Naive thymus-derived CD4-positive, alpha-beta T cell (primary cell): Measurements from ENCODE around the gene YAF2. TPM values are rescaled to one million over a fixed set of nuclear protein-coding genes. Genes with fewer than 3 reads are reported as not detected.

ENCODE experiments used
- ATAC-seq: fragments of 150-1000 bp; cut with Tn5 transposase; 2 replicates; pipeline ENCODE4 v1.10.0; 2021; ENCODE audit warnings: mild to moderate bottlenecking, moderate library complexity
- CTCF ChIA-PET: fragments of 350-600 bp; sonication (Branson Sonifier 250); formaldehyde crosslinking; loops from one replicate; lab custom pipeline; 2021; ENCODE audit warnings: antibody characterized with exemption; lab: Charles Lee
- POLR2A ChIA-PET: fragments of 350-600 bp; sonication (Branson Sonifier 250); formaldehyde crosslinking; loops from one replicate; lab custom pipeline; 2021; ENCODE audit warnings: antibody characterized with exemption, inconsistent platforms; lab: Charles Lee
- DNase-seq, 9 donors: peaks; one replicate each; pipeline versions ENCODE4 v3.0.0 to v3.0.0-alpha.2; 2020 to 2022; ENCODE audit warnings: mixed read lengths in 1 of 9
- H3K27ac ChIP-seq: one replicate; pipeline ENCODE4 v1.7.0; 2013; ENCODE audit warnings: mild to moderate bottlenecking, low read depth, low read length, moderate library complexity
- H3K27me3 ChIP-seq, 2 donors: one replicate each; pipeline ENCODE4 v1.7.0; 2013; ENCODE audit warnings: low read length in 2 of 2, mild to moderate bottlenecking in 2 of 2, moderate library complexity in 2 of 2; ENCODE audit not compliant: control insufficient read depth in 2 of 2, insufficient read depth in 2 of 2
- H3K36me3 ChIP-seq, 3 experiments: 1 replicate in 2 of 3; 2 replicates in 1 of 3; pipeline ENCODE4 v1.7.0; 2013; ENCODE audit warnings: low read length in 3 of 3, mild to moderate bottlenecking in 3 of 3, moderate library complexity in 1 of 3; ENCODE audit not compliant: insufficient read depth in 3 of 3, control insufficient read depth in 2 of 3
- H3K4me1 ChIP-seq, 2 donors: one replicate each; pipeline ENCODE4 v1.7.0; 2013; ENCODE audit warnings: low read length in 2 of 2, mild to moderate bottlenecking in 2 of 2, moderate library complexity in 1 of 2; ENCODE audit not compliant: control insufficient read depth in 2 of 2, insufficient read depth in 2 of 2
- H3K4me3 ChIP-seq: 2 replicates; pipeline ENCODE4 v1.7.0; 2013; ENCODE audit warnings: mild to moderate bottlenecking, low read length
- H3K9me3 ChIP-seq, 3 experiments: 1 replicate in 2 of 3; 2 replicates in 1 of 3; pipeline ENCODE4 v1.7.0; 2013; ENCODE audit warnings: low read length in 3 of 3; ENCODE audit not compliant: control insufficient read depth in 2 of 3
- H3K27ac Mint-ChIP-seq, 9 donors: one replicate each; pipeline ENCODE4 v1.8.0; 2020 to 2022; ENCODE audit warnings: mixed read lengths in 9 of 9, mild to moderate bottlenecking in 8 of 9, moderate library complexity in 5 of 9, inconsistent platforms in 2 of 9
- H3K27me3 Mint-ChIP-seq, 5 donors: one replicate each; pipeline ENCODE4 v1.8.0; 2021 to 2022; ENCODE audit warnings: mixed read lengths in 5 of 5, mild to moderate bottlenecking in 1 of 5
- H3K36me3 Mint-ChIP-seq, 5 donors: one replicate each; pipeline ENCODE4 v1.8.0; 2020 to 2022; ENCODE audit warnings: mixed read lengths in 5 of 5, mild to moderate bottlenecking in 3 of 5, inconsistent platforms in 1 of 5
- H3K4me1 Mint-ChIP-seq, 7 donors: one replicate each; pipeline ENCODE4 v1.8.0; 2020 to 2022; ENCODE audit warnings: mixed read lengths in 7 of 7, mild to moderate bottlenecking in 3 of 7, inconsistent platforms in 1 of 7
- H3K4me3 Mint-ChIP-seq, 10 donors: one replicate each; pipeline ENCODE4 v1.8.0; 2020 to 2022; ENCODE audit warnings: mild to moderate bottlenecking in 10 of 10, mixed read lengths in 10 of 10, moderate library complexity in 6 of 10, inconsistent platforms in 2 of 10
- H3K9me3 Mint-ChIP-seq, 11 donors: one replicate each; pipeline ENCODE4 v1.8.0; 2020 to 2022; ENCODE audit warnings: mixed read lengths in 11 of 11, mild to moderate bottlenecking in 4 of 11, inconsistent platforms in 1 of 11, moderate library complexity in 1 of 11
- intact Hi-C, 2 donors: fragments of 100-400 bp; cut with micrococcal nuclease; formaldehyde crosslinking; loops; one replicate each; pipeline ENCODE4 v1.15.1; 2023
- polyA plus RNA-seq, 2 donors: library from polyadenylated mRNA; unstranded; fragments of 300-500 nt; fragmentation: Illumina TruSeq; gene quantifications; one replicate each; pipeline ENCODE4 v1.2.3, GENCODE V29; 2021
- total RNA-seq, 6 experiments: library from RNA in 5 of 6; stranded (reverse) in 5 of 6; gene quantifications; 1 replicate in 5 of 6; 2 replicates in 1 of 6; pipeline ENCODE4 v1.2.3 and lab custom pipeline; 2021 to 2026

YAF2 gene
- total and polyA plus RNA-seq, 7 experiments from 2014 or later: 7.7 to 56.2 (median 39.7) TPM

DNA sequence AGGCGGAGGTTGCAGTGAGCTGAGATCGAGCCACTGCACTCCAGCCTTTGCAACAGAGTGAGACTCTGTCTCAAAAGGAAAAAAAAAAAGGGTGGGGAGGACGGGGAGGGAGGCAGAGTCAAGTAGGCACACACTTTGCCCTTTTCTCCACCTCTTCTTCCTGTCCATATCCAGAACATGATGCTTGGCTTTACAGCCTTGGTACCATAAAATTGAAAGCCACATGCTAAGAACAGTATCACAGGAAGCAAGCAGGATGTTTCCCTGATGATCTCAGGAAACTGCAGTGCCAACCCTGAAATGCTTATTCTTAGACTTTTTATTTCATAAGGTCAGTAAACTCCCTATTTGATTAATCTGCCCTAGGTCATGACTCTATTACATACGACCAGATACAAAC lies 32.5 kb upstream of the YAF2 start:
- Mint-ChIP-seq H3K4me3 (no peak overlapping the region), H3K9me3 (peaks cover 0 to 6% (median 2%) of the 10 kb centered on the region in 11 donors), H3K36me3 (peaks cover 0 to 4% (median 0%) of the 10 kb centered on the region in 5 donors), H3K27ac (no peak overlapping the region), H3K4me1 (peaks cover 0 to 9% (median 6%) of the 10 kb centered on the region in 7 donors), H3K27me3 (peaks cover 0 to 11% (median 6%) of the 10 kb centered on the region in 5 donors)
- intact Hi-C loops: no loop called here
- DNase-seq (no peak), ATAC-seq (no peak)
- H3K4me1 ChIP-seq: no peaks in the 10 kb centered on the region
- H3K36me3 ChIP-seq: no peaks in the 10 kb centered on the region
- no peaks in the 10 kb centered on the region for H3K9me3 ChIP-seq
- CTCF ChIA-PET: no interaction called here
- no peak overlapping the region for H3K27ac ChIP-seq
- H3K4me3 ChIP-seq: no peak overlapping the region
- POLR2A ChIA-PET: no interaction called here
- H3K27me3 ChIP-seq: no peaks in the 10 kb centered on the region

DNA sequence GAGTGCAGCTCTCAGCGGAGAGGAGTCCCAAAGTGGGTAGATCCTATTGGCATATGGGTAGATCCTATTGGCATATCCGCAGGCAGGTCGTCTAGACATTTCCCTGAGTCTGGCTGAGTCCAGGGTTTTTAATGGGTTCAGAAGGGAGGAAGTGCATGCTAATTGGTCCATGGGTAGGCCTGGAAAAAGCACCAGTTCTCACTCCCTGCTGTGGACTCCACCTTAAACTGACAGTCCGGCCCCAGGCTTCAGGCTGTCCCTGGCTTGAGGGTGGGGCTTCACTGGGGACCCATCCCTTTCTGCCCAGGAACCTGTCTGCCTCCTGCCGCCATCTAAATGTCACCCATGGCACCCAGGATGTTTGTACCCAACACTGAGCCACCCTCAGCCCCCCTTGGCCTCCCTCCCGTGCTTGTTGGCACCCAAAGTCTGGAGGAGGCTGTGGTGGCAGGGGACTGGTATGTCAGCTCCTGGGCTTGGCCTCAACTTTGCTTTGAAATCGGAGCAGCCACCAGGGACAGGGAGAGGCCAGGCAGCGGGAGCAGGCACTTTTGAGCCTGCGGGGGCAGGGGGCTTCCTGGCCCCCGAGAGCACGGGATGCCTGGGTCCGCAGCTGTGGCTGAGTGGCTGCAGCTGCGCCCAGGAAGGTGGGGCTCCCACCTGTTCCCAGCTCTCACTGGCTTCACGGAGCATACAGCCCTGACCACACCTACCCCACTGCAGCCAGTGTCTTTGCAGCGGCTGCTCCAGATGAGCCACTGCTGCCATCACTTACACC lies 29.6 kb upstream of the YAF2 start:
- Mint-ChIP-seq H3K36me3 (no peaks in the 10 kb centered on the region), H3K27me3 (peaks cover 0 to 7% (median 6%) of the 10 kb centered on the region in 5 donors), H3K27ac (no peak overlapping the region), H3K9me3 (peaks cover 0 to 3% (median under 1%) of the 10 kb centered on the region in 11 donors), H3K4me3 (no peak overlapping the region), H3K4me1 (peaks cover 2 to 15% (median 10%) of the 10 kb centered on the region in 7 donors)
- no peaks in the 10 kb centered on the region for H3K36me3 ChIP-seq
- no peak for ATAC-seq
- CTCF ChIA-PET: no interaction called here
- no peaks in the 10 kb centered on the region for H3K9me3 ChIP-seq
- no peak overlapping the region for H3K27ac ChIP-seq
- intact Hi-C loops: no loop called here
- no peaks in the 10 kb centered on the region for H3K27me3 ChIP-seq
- DNase-seq: no peak
- H3K4me3 ChIP-seq: no peak overlapping the region
- POLR2A ChIA-PET: no interaction called here
- no peaks in the 10 kb centered on the region for H3K4me1 ChIP-seq

DNA sequence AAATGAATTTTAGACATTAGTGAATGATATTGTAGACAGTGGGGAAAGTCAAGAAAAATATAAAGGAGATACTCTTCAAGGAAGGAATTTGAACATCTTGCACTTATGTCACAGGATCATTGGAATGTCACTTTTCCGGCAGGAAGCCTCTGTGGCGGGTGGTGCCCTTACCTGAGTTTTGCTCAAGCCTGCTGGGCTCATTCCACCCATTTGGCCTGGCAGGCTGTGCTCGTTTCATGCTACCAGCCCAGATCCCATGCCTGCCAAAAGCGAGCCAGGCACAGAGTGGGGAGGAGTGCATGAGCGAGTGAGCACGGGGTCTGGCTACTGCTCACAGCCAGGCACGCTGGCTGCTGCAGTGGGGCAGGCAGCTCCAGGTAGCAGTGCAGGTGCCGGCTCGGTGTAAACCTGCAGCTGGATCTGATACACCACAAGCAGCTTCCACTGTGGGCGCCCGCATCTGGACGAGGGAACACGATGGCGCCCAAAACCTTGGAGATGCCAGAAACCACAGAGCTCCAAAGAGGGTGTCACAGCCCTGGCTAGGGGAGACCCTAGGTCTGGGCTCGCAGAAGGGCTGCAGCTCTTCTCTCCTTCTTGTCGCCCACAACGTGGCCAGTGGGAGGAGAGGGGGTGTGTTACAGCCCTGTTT lies 28.7 kb upstream of the YAF2 start:
- Mint-ChIP-seq H3K27ac (no peak overlapping the region), H3K27me3 (peaks cover 0 to 6% (median 3%) of the 10 kb centered on the region in 5 donors), H3K9me3 (no peaks in the 10 kb centered on the region), H3K4me3 (no peak overlapping the region), H3K4me1 (peaks cover 3 to 15% (median 10%) of the 10 kb centered on the region in 7 donors), H3K36me3 (no peaks in the 10 kb centered on the region)
- Histone ChIP-seq H3K9me3 (no peaks in the 10 kb centered on the region), H3K27ac (no peak overlapping the region), H3K4me3 (no peak overlapping the region), H3K27me3 (no peaks in the 10 kb centered on the region), H3K36me3 (no peaks in the 10 kb centered on the region), H3K4me1 (no peaks in the 10 kb centered on the region)
- no peak for DNase-seq
- ATAC-seq: no peak
- intact Hi-C loops: no loop called here
- POLR2A ChIA-PET: no interaction called here
- CTCF ChIA-PET: interaction anchor here (0.6 kb wide), 1 partner anchor 121 kb away, joined by 3 read pairs; no protein-coding TSS in a partner anchor

DNA sequence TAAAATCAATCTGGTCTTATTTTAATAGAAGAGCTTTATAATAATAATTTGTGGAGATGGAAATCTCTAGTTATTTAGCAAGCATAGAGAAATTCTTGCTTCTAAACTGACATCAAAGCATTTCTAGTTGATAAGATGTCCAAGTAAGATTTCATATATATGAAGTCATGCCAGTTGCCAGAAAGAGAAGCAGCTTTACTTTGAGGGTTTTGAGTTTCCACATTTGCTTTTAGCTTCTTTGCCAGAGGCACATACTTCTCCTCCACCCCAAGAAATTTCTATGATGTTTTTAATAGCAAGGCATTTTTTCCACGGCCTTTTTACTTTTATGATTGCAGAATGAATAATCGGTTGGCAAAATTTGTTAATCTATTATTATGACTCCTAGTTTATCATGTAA lies 24.2 kb upstream of the YAF2 start:
- Mint-ChIP-seq H3K4me1 (peaks cover 0 to 8% (median 4%) of the 10 kb centered on the region in 7 donors), H3K36me3 (peaks cover 0 to 2% (median 0%) of the 10 kb centered on the region in 5 donors), H3K27ac (no peak overlapping the region), H3K27me3 (peaks cover 0 to 3% (median 0%) of the 10 kb centered on the region in 5 donors), H3K9me3 (no peaks in the 10 kb centered on the region), H3K4me3 (no peak overlapping the region)
- DNase-seq (no peak), ATAC-seq (no peak)
- Histone ChIP-seq H3K4me3 (no peak overlapping the region), H3K27ac (no peak overlapping the region), H3K9me3 (no peaks in the 10 kb centered on the region), H3K27me3 (no peaks in the 10 kb centered on the region), H3K4me1 (no peaks in the 10 kb centered on the region), H3K36me3 (no peaks in the 10 kb centered on the region)
- POLR2A ChIA-PET: no interaction called here
- intact Hi-C loops: no loop called here
- CTCF ChIA-PET: no interaction called here

DNA sequence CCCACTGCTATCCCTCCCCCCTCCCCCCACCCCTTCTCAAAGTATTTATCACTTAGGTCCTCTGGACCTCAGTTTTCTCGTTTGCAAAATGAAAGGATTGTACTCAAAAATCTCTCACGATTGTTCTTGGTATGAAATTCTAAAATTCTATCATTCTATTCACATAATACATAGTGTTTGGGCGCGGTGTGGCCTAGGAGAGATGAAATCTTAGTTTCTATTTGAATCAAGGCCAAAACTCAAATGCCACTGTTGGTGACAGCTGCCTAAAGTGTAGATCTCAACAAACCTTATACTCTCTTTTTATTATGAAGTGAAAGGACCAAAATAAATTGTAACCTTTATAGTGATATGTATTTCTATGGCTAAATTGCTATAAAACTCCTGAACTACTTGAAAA lies 23.7 kb upstream of the YAF2 start:
- no peak overlapping the region for H3K27ac ChIP-seq
- DNase-seq (no peak), ATAC-seq (no peak)
- CTCF ChIA-PET: no interaction called here
- no peaks in the 10 kb centered on the region for H3K9me3 ChIP-seq
- H3K4me3 ChIP-seq: no peak overlapping the region
- peaks cover 0 to 5% (median 0%) of the 10 kb centered on the region in 5 donors for H3K36me3 Mint-ChIP-seq
- H3K9me3 Mint-ChIP-seq: no peaks in the 10 kb centered on the region
- peaks cover 0 to 3% (median 0%) of the 10 kb centered on the region in 5 donors for H3K27me3 Mint-ChIP-seq
- H3K4me1 Mint-ChIP-seq: peaks cover 0 to 8% (median 4%) of the 10 kb centered on the region in 7 donors
- intact Hi-C loops: no loop called here
- H3K27me3 ChIP-seq: no peaks in the 10 kb centered on the region
- POLR2A ChIA-PET: no interaction called here
- H3K36me3 ChIP-seq: no peaks in the 10 kb centered on the region
- no peaks in the 10 kb centered on the region for H3K4me1 ChIP-seq
- H3K27ac Mint-ChIP-seq: no peak overlapping the region
- no peak overlapping the region for H3K4me3 Mint-ChIP-seq

DNA sequence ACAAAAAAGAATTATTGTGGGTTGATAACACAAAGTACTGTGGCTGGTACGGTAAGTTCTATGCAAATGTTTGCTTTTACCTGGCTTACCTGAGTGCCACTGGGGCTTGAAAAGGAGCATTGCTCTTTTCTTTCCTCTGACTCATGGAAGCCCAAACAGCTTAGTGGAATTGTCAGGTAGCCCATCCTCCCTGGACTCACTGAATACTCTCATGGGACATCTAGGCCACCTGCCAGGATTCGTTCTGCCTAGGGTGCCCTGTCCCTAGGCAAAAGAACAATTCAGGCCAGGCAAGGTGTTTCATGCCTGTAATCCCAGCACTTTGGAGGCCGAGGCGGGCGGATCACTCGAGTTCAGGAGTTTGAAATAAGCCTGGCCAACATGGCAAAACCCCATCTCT lies 22.5 kb upstream of the YAF2 start:
- Mint-ChIP-seq H3K27me3 (peaks cover 0 to 3% (median 0%) of the 10 kb centered on the region in 5 donors), H3K4me1 (peaks cover 0 to 5% (median 4%) of the 10 kb centered on the region in 7 donors), H3K4me3 (no peak overlapping the region), H3K27ac (no peak overlapping the region), H3K36me3 (peaks cover 0 to 8% (median 0%) of the 10 kb centered on the region in 5 donors), H3K9me3 (peaks cover 0 to 3% (median 0%) of the 10 kb centered on the region in 11 donors)
- H3K36me3 ChIP-seq: no peaks in the 10 kb centered on the region
- no peaks in the 10 kb centered on the region for H3K9me3 ChIP-seq
- no peak overlapping the region for H3K4me3 ChIP-seq
- no peak overlapping the region for H3K27ac ChIP-seq
- H3K27me3 ChIP-seq: no peaks in the 10 kb centered on the region
- ChIA-PET POLR2A (no interaction called here), CTCF (no interaction called here)
- no peaks in the 10 kb centered on the region for H3K4me1 ChIP-seq
- DNase-seq: no peak
- intact Hi-C loops: no loop called here
- ATAC-seq: no peak
